ENCODE measurements around the gene RAB5B.

RAB5B gene

GRCh38 chr12:56020423-56021184, 46.7 kb downstream of the RAB5B start, which contains the start of gene IKZF4:
Gene IKZF4, plus strand, starts transcription at chr12:56021043. Its CDS starts 451 bp downstream, at chr12:56021494.
- Histone ChIP-seq H3K4me3 (ENCODE audit: low read depth, low read length) (peak within 1 kb of the TSS; percentile 55), H3K27me3 (ENCODE audit: control insufficient read depth, insufficient read depth, low read length) (no peaks in the 10 kb centered on the region), H3K9ac (ENCODE audit: low read length) (peak within 1 kb of the TSS; percentile 46), H3K27ac (ENCODE audit: low read depth, low read length) (no peak within 1 kb of the TSS), H3K9me3 (ENCODE audit: control insufficient read depth, insufficient read depth, low read depth, low read length) (no peaks in the 10 kb centered on the region), H3K36me3 (ENCODE audit: control insufficient read depth, insufficient read depth, low read length) (peaks cover 11% of the 10 kb centered on the region; the same call in 1 of the 2 replicates), H3K4me1 (ENCODE audit: control insufficient read depth, insufficient read depth, low read length) (peaks cover 27% of the 10 kb centered on the region)

GRCh38 chr12:56021889-56022497, 48.1 kb downstream of the RAB5B start:
- Histone ChIP-seq H3K36me3 (ENCODE audit: control insufficient read depth, insufficient read depth, low read length) (peaks cover 18% of the 10 kb centered on the region; the same call in 1 of the 2 replicates), H3K27me3 (ENCODE audit: control insufficient read depth, insufficient read depth, low read length) (no peaks in the 10 kb centered on the region), H3K9me3 (ENCODE audit: control insufficient read depth, insufficient read depth, low read depth, low read length) (no peaks in the 10 kb centered on the region), H3K4me1 (ENCODE audit: control insufficient read depth, insufficient read depth, low read length) (peaks cover 27% of the 10 kb centered on the region), H3K4me3 (ENCODE audit: low read depth, low read length) (peak overlapping the region; percentile 55), H3K9ac (ENCODE audit: low read length) (no peak overlapping the region), H3K27ac (ENCODE audit: low read depth, low read length) (no peak overlapping the region)

DNA sequence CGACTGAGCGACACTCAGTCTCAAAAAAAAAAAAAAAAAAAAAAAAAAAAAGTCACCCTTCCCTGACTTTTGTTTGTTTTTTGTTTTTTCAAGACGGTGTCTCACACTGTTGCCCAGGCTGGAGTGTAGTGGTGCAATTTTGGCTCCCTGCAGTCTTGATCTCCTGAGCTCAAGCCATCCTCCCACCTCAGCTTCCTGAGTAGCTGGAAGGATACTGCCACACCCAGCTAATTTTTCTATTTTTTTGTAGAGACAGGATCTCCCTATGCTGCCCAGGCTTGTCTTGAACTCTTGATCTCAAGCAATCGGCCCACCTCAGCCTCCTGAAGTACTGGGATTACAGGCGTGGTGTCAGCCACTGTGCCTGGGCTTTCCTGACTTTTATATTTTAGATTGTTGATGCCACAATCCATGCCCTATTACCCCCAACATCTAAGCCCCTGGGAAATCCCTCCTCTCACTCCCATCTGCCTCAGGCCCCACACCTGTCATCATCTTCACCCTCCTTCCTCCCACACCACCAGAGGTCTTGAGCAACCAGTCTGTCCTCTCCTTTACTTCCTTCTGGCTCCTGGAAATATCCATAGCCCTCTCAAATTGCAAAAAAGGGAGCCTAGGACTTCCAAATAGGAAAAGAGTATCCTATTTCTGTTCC, 54.8 kb downstream of the RAB5B start:
- H3K27ac ChIP-seq (ENCODE audit: low read depth, low read length), result no peak overlapping the region
- H3K9me3 ChIP-seq (ENCODE audit: control insufficient read depth, insufficient read depth, low read depth, low read length), result no peaks in the 10 kb centered on the region
- no peaks in the 10 kb centered on the region for H3K4me1 ChIP-seq (ENCODE audit: control insufficient read depth, insufficient read depth, low read length)
- H3K36me3 ChIP-seq (ENCODE audit: control insufficient read depth, insufficient read depth, low read length), result peaks cover 46% of the 10 kb centered on the region
- no peak overlapping the region for H3K9ac ChIP-seq (ENCODE audit: low read length)
- H3K4me3 ChIP-seq (ENCODE audit: low read depth, low read length), result no peak overlapping the region
- H3K27me3 ChIP-seq (ENCODE audit: control insufficient read depth, insufficient read depth, low read length), result no peaks in the 10 kb centered on the region

DNA sequence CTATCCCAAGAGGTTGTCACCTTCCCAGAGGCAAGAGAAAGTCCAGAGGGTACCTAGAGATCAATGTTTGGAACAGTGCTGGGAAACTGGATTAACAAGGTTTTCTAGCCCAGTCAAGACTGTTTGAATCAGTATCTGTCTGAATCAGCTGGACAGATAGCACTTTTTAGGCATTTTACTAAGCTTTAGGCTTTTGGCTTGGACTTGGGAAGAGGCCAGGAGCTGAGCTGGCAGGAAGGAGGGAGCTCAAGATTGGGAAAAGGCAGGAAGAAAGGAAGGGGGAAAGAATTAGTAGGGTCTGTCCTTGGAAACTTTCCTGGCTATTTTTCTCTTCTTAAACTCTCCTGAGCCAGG, 55.3 kb downstream of the RAB5B start:
- no peak overlapping the region for H3K27ac ChIP-seq (ENCODE audit: low read depth, low read length)
- H3K4me3 ChIP-seq (ENCODE audit: low read depth, low read length), result no peak overlapping the region
- H3K4me1 ChIP-seq (ENCODE audit: control insufficient read depth, insufficient read depth, low read length), result no peaks in the 10 kb centered on the region
- H3K36me3 ChIP-seq (ENCODE audit: control insufficient read depth, insufficient read depth, low read length), result peaks cover 46% of the 10 kb centered on the region
- H3K9me3 ChIP-seq (ENCODE audit: control insufficient read depth, insufficient read depth, low read depth, low read length), result no peaks in the 10 kb centered on the region
- no peak overlapping the region for H3K9ac ChIP-seq (ENCODE audit: low read length)
- no peaks in the 10 kb centered on the region for H3K27me3 ChIP-seq (ENCODE audit: control insufficient read depth, insufficient read depth, low read length)

DNA sequence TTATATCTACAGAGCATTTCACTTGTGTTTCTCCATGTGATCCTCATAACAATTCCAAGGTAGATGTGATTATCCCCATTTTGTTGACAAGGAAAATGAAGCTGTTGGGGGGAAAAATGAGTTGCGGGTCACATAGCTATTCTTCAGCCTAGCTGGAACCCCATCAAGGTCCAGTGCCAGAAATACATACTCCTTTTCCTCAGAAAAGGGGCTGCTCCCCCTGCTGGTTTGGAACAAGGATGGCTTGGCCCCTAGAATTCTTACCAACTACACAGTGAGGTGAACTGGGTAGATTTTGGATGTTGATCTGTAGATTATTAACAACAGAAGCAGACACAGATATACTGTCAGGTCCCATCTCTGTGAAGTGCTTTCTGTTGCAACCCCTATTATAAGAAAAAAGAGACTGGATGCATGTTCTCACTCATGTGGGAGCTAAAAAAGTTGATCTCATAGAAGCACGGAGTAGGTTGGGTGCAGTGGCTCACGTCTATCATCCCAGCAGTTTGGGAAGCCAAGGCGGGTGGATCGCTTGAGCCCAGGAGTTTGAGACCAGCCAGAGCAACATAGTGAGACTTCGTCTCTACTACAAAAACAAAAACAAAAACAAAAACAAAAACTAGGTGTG, 55.9 kb downstream of the RAB5B start:
- H3K27me3 ChIP-seq (ENCODE audit: control insufficient read depth, insufficient read depth, low read length), result no peaks in the 10 kb centered on the region
- H3K9ac ChIP-seq (ENCODE audit: low read length), result no peak overlapping the region
- H3K4me3 ChIP-seq (ENCODE audit: low read depth, low read length), result no peak overlapping the region
- no peaks in the 10 kb centered on the region for H3K9me3 ChIP-seq (ENCODE audit: control insufficient read depth, insufficient read depth, low read depth, low read length)
- no peaks in the 10 kb centered on the region for H3K4me1 ChIP-seq (ENCODE audit: control insufficient read depth, insufficient read depth, low read length)
- peaks cover 48% of the 10 kb centered on the region for H3K36me3 ChIP-seq (ENCODE audit: control insufficient read depth, insufficient read depth, low read length)
- H3K27ac ChIP-seq (ENCODE audit: low read depth, low read length), result no peak overlapping the region

- no peaks in the 10 kb centered on the region for H3K9me3 ChIP-seq (ENCODE audit: control insufficient read depth, insufficient read depth, low read depth, low read length)
- peaks cover 55% of the 10 kb centered on the region for H3K36me3 ChIP-seq (ENCODE audit: control insufficient read depth, insufficient read depth, low read length)
- no peaks in the 10 kb centered on the region for H3K4me1 ChIP-seq (ENCODE audit: control insufficient read depth, insufficient read depth, low read length)
- H3K4me3 ChIP-seq (ENCODE audit: low read depth, low read length), result no peak overlapping the region
- no peak overlapping the region for H3K27ac ChIP-seq (ENCODE audit: low read depth, low read length)
- no peak overlapping the region for H3K9ac ChIP-seq (ENCODE audit: low read length)
- no peaks in the 10 kb centered on the region for H3K27me3 ChIP-seq (ENCODE audit: control insufficient read depth, insufficient read depth, low read length)
These were observed 58.1 kb downstream of the RAB5B start for GRCh38 chr12:56031987-56032386.

DNA sequence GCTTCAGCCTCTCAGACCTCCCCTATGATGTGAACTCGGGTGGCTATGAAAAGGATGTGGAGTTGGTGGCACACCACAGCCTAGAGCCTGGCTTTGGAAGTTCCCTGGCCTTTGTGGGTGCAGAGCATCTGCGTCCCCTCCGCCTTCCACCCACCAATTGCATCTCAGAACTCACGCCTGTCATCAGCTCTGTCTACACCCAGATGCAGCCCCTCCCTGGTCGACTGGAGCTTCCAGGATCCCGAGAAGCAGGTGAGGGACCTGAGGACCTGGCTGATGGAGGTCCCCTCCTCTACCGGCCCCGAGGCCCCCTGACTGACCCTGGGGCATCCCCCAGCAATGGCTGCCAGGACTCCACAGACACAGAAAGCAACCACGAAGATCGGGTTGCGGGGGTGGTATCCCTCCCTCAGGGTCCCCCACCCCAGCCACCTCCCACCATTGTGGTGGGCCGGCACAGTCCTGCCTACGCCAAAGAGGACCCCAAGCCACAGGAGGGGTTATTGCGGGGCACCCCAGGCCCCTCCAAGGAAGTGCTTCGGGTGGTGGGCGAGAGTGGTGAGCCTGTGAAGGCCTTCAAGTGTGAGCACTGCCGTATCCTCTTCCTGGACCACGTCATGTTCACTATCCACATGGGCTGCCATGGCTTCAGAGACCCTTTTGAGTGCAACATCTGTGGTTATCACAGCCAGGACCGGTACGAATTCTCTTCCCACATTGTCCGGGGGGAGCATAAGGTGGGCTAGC, 60.9 kb downstream of the RAB5B start:
- no peaks in the 10 kb centered on the region for H3K9me3 ChIP-seq (ENCODE audit: control insufficient read depth, insufficient read depth, low read depth, low read length)
- no peak overlapping the region for H3K9ac ChIP-seq (ENCODE audit: low read length)
- H3K27ac ChIP-seq (ENCODE audit: low read depth, low read length), result no peak overlapping the region
- no peaks in the 10 kb centered on the region for H3K4me1 ChIP-seq (ENCODE audit: control insufficient read depth, insufficient read depth, low read length)
- peaks cover 39% of the 10 kb centered on the region for H3K36me3 ChIP-seq (ENCODE audit: control insufficient read depth, insufficient read depth, low read length)
- no peak overlapping the region for H3K4me3 ChIP-seq (ENCODE audit: low read depth, low read length)
- H3K27me3 ChIP-seq (ENCODE audit: control insufficient read depth, insufficient read depth, low read length), result no peaks in the 10 kb centered on the region

GRCh38 chr12:56037161-56037560, 63.3 kb downstream of the RAB5B start:
- H3K36me3 ChIP-seq (ENCODE audit: control insufficient read depth, insufficient read depth, low read length), result peaks cover 35% of the 10 kb centered on the region
- no peak overlapping the region for H3K9ac ChIP-seq (ENCODE audit: low read length)
- H3K27me3 ChIP-seq (ENCODE audit: control insufficient read depth, insufficient read depth, low read length), result no peaks in the 10 kb centered on the region

DNA sequence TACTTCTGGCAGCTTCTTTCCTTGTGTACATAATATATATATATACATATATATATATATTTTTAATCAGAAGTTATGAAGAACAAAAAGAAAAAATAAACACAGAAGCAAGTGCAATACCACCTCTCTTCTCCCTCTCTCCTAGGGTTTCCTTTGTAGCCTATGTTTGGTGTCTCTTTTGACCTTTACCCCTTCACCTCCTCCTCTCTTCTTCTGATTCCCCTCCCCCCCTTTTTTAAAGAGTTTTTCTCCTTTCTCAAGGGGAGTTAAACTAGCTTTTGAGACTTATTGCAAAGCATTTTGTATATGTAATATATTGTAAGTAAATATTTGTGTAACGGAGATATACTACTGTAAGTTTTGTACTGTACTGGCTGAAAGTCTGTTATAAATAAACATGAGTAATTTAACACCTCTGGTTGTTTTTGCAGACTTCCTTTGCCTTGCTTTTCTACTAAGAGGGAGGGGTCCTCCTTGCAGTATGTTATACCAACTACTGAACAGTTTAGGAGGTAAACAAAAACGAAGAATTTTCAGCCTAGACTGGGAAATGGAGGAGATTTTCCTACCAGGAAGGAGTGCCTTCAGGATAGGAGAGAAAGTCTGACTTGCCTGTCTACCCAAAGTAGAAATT, 64.3 kb downstream of the RAB5B start:
- Histone ChIP-seq H3K36me3 (ENCODE audit: control insufficient read depth, insufficient read depth, low read length) (peaks cover 33% of the 10 kb centered on the region), H3K9ac (ENCODE audit: low read length) (no peak overlapping the region), H3K4me3 (ENCODE audit: low read depth, low read length) (no peak overlapping the region), H3K27me3 (ENCODE audit: control insufficient read depth, insufficient read depth, low read length) (no peaks in the 10 kb centered on the region), H3K27ac (ENCODE audit: low read depth, low read length) (no peak overlapping the region), H3K9me3 (ENCODE audit: control insufficient read depth, insufficient read depth, low read depth, low read length) (no peaks in the 10 kb centered on the region), H3K4me1 (ENCODE audit: control insufficient read depth, insufficient read depth, low read length) (peaks cover 8% of the 10 kb centered on the region; the same call in 1 of the 2 replicates)

More at GRCh38 chr12:56037161-56037560, 63.3 kb downstream of the RAB5B start:
- Histone ChIP-seq H3K4me1 (ENCODE audit: control insufficient read depth, insufficient read depth, low read length) (peaks cover 3% of the 10 kb centered on the region; the same call in 1 of the 2 replicates), H3K4me3 (ENCODE audit: low read depth, low read length) (no peak overlapping the region), H3K27ac (ENCODE audit: low read depth, low read length) (no peak overlapping the region), H3K9me3 (ENCODE audit: control insufficient read depth, insufficient read depth, low read depth, low read length) (no peaks in the 10 kb centered on the region)

DNA sequence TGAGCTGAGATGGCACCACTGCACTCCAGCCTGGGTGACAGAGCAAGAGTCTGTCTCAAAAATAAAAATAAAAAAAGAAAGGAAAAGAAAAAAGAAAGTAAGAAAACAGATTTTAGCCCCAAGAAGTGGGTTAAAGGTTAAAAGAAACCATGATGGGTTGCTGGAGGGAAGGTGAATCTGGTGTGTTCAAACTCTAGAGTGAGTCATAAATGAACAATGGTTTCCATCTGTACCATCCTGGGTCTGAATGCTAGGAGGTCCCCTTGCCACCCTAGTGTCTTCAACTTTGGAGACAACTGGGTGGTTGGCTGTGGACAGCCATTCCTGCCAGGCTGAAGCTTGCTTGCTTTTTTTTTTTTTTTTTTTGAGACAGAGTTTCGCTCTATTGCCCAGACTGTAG, 66.3 kb downstream of the RAB5B start:
- H3K4me3 ChIP-seq (ENCODE audit: low read depth, low read length), result no peak overlapping the region
- H3K36me3 ChIP-seq (ENCODE audit: control insufficient read depth, insufficient read depth, low read length), result peaks cover 41% of the 10 kb centered on the region
- no peaks in the 10 kb centered on the region for H3K9me3 ChIP-seq (ENCODE audit: control insufficient read depth, insufficient read depth, low read depth, low read length)
- H3K27me3 ChIP-seq (ENCODE audit: control insufficient read depth, insufficient read depth, low read length), result no peaks in the 10 kb centered on the region
- no peak overlapping the region for H3K9ac ChIP-seq (ENCODE audit: low read length)
- H3K27ac ChIP-seq (ENCODE audit: low read depth, low read length), result no peak overlapping the region
- peaks cover 8% of the 10 kb centered on the region; the same call in 1 of the 2 replicates for H3K4me1 ChIP-seq (ENCODE audit: control insufficient read depth, insufficient read depth, low read length)
